Stimulated activated CD4-positive, alpha-beta T cell treated with anti-CD3 and anti-CD28 coated beads, Interleukin-12 subunit alpha, Interleukin-12 subunit beta, amount 100 ng/mL, for 24 hours (primary cell): ENCODE measurements around the gene YIF1A.
"Not testable (repeated sequence)": the region's sequence is repeated elsewhere in the genome, so short reads cannot be mapped to it uniquely, and the experiment has no call there.

ENCODE experiments used
- DNase-seq, 2 experiments: peaks; one replicate each; pipeline ENCODE4 v3.0.0-alpha.2; 2020; ENCODE audit warnings: low read depth in 2 of 2

Gene YIF1A

GRCh38 chr11:66311965-66312548 lies 23.1 kb upstream of the YIF1A start:
- DNase-seq = peak; percentile 90 to 91

DNA sequence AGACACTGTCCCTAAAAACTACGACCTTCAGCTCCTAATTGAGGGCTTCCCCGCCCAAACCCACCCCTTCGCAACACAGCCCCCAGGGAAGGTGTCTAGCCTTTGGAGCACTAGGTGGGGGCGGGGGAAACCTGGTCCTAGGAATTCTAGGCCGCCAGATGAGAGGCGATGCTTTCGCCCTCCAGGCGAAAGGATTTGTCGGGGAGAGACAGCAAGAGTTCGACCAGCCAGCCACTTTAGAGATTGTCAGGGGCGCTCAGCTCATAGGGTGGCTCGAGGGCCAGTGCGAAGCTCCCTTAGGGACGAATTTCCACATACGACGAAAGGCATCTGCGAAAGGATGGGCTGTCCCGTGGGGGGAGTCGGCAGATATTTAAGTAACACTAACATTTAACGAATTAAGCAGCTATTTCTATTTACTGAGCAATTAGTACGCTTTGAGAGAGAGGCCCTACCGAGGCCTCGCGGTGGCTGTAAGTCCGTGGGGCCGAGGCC lies 22.6 kb upstream of the YIF1A start:
- DNase-seq = no peak

- not testable (repeated sequence) for DNase-seq
Measured at GRCh38 chr11:66310803-66311440, 22.0 kb upstream of the YIF1A start.

GRCh38 chr11:66310324-66310723 lies 21.4 kb upstream of the YIF1A start:
- no peak for DNase-seq

- DNase-seq = no peak
Measured at GRCh38 chr11:66309475-66309874, 20.5 kb upstream of the YIF1A start.

- DNase-seq = no peak
Measured at GRCh38 chr11:66302656-66303055, 13.7 kb upstream of the YIF1A start.

DNA sequence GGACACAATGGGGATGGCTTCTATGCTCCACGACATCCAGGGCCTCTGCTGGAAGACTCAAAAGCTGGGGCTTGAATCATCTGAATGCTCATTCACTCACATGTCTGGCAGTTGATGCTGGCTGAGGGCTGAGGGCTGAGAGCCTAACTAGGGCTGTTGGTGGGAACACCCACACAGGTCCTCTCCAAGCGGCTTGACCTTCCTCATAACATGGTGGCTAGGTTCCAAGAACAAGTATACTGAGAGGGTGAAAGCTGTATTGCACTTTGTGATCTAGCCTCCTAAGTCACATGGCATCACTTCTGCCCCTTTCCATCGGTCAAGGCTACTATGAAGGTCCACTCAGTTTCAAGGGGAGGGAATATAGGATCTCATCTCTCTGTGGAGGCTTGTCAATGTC lies 10.2 kb upstream of the YIF1A start:
- DNase-seq = no peak

- DNase-seq = no peak
Measured at GRCh38 chr11:66297610-66298009, 8.7 kb upstream of the YIF1A start.

DNA sequence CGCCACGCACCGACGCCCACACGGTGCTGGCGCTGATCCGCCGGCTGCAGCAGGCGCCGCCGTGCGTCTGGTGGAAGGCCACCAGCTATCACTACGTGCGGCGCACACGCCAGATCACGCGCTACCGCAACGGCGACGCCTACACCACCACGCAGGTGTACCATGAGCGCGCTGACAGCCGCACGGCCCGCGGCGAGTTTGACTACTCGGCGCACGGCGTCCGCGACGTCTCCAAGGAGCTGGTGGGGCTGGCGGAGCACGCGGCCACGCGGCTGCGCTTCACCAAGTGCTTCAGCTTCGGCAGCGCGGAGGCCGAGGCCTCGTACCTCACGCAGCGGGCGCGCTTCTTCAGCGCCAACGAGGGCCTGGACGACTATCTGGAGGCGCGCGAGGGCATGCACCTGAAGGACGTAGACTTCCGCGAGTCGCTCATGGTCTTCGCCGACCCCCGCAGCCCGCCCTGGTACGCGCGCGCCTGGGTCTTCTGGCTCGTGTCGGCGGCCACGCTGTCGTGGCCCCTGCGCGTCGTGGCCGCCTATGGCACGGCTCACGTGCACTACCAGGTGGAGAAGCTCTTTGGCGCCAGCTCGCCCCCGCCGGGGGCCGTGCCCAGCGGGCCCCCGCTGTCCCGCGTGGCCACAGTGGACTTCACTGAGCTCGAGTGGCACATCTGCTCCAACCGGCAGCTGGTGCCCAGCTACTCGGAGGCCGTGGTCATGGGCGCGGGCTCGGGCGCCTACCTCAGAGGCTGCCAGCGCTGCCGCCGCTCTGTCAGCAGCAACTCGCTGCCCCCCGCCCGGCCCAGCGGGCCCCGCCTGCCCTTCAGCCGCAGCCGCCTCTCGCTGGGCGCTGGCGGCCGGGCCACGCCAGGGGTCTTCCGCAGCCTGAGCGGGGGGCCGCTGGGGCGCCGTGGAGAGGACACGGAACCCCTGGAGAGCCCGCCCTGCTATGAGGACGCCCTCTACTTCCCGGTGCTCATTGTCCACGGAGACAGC lies 6.0 kb upstream of the YIF1A start:
- no peak for DNase-seq

GRCh38 chr11:66293777-66294625 lies 5.1 kb upstream of the YIF1A start:
- DNase-seq = no peak

- DNase-seq = no peak
Measured at GRCh38 chr11:66293352-66293751, 4.4 kb upstream of the YIF1A start.

DNA sequence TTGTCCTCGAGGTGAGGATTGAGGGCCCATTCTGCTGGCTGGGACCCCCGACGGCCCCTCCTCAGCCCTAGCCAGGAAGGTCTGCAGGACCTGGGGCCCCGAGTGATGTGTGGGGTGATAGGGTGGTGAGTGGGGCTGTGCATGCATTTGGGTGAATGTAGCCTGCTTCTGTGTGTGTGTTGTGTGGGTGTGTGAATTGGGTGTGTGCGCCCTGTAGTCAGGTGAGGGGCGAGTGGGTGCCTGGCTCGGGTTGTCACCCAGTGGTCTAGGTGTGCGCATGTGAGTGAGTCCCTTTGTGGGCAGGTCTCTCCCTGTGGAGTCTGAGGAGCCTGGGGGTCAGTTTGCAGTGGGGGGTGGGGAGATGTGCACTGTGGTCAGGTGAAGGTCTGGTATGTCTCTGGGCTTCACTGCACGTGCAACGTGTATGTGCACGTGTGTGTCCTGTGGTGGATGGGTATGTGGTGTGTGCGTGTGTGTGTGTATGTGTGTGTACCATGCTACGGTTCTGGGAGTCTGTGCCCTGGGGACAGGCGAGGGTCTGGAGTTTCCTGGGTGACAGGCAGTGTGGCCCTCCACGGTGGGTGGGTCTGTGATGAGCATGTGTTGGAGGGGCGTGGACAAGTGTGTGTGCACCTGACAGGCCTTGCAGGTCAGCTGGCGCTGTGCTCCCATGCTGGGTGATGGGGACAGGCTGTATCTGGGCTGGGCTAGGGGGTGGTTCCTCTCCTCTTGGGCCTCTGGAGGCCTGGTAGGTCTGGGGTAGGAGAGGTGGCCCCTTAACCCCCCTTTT lies 3.8 kb upstream of the YIF1A start:
- DNase-seq = no peak

DNA sequence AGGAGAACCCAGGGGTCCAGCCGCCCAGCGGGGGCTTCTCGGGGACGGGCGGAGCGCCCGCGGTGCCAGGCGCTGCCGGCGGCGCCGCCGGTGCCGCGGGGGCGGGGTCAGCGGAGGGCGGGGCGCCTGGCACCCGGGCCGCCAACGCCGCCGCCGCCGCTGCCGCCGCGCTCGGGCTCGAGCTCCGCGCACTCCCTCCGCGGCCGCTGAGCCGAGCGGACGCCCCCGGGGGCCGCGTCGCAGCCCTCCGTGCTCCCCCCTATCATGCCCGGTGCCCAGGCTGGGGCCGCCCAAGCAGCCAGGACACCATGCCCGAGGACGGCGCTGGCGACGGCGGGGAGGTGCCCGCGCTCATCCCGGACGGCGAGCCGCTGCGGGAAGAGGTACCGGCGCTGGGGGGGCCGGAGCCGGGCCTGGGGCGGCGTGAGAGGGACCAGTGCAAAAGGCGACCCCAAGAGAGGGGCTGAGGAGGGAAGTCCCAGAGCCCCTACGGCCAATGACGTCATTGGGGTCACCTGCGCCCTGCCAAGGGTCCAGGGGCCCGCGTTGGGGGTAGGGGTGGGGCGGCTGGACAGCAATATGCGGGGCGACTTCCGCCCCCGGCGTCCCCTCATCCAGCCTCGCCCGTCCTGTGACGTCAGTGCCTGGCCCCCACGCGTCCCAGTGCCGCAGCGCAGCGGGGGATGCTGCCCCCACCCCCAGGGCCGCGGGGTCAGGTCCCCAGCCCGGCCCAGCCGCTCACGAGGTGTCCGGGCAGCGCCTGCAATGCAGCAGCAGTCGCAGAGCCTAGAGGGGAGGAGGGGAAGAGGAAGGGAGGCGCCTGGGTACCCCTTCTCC lies 3.0 kb upstream of the YIF1A start, which contains the start of gene TMEM151A:
TMEM151A (plus strand) TSS at position 189 of the 837 bp plus-strand sequence; CDS start at position 309, 120 bp downstream.
- DNase-seq = no peak

GRCh38 chr11:66291303-66291705 lies 2.4 kb upstream of the YIF1A start:
- DNase-seq = no peak

DNA sequence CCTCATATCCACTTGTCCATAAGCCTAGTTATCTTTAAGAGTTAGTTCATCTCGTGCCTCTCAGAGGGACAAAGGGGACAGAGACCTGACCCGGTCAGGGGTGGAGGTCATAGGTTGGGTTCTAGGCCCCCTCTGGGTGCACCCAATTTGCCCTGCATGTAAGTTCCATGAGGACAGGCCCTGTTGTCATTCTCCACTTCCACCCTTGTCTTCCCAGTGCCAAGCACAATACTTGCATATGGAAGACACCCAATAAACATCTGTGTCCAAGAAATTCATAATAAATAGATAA lies 1.3 kb upstream of the YIF1A start:
- DNase-seq = no peak

- peak; percentile 65 to 76 for DNase-seq
Measured at GRCh38 chr11:66289548-66290329, 796 bp upstream of the YIF1A start.

- DNase-seq = no peak
Measured at GRCh38 chr11:66287889-66288670, 863 bp downstream of the YIF1A start.

- no peak for DNase-seq
Measured at GRCh38 chr11:66287211-66287888, 1.6 kb downstream of the YIF1A start.
